HepG2 (cell line): Measurements from ENCODE around the gene PXDC1. TPM values are rescaled to one million over a fixed set of nuclear protein-coding genes. Genes with fewer than 3 reads are reported as not detected.
A peak's percentile ranks its signal among the peaks of the same experiment; 100 is the strongest.

ENCODE experiments used
- EED ChIP-seq: sonication (generic); formaldehyde crosslinking; IDR thresholded peaks from 2 replicates; pipeline ENCODE4 v1.5.0; 2020; ENCODE audit warnings: mild to moderate bottlenecking, missing genetic modification reagents
- ELF3 ChIP-seq: IDR thresholded peaks from 2 replicates; pipeline ENCODE4 v1.6.1; 2016; ENCODE audit warnings: missing genetic modification reagents, missing compliant biosample characterization
- HOMEZ ChIP-seq: IDR thresholded peaks from 2 replicates; pipeline ENCODE4 v1.6.1; 2016; ENCODE audit warnings: low read depth
- ISL2 ChIP-seq: sonication (generic); formaldehyde crosslinking; IDR thresholded peaks from 2 replicates; pipeline ENCODE4 v1.5.0; 2020; ENCODE audit warnings: missing genetic modification reagents
- KDM5B ChIP-seq: sonication (generic); formaldehyde crosslinking; IDR thresholded peaks from 2 replicates; pipeline ENCODE4 v1.4.0; 2020; ENCODE audit warnings: missing genetic modification reagents, mild to moderate bottlenecking, borderline replicate concordance
- KLF6 ChIP-seq: IDR thresholded peaks from 2 replicates; pipeline ENCODE4 v1.8.0; 2016; ENCODE audit warnings: missing biosample characterization, missing genetic modification reagents
- MEIS1 ChIP-seq: sonication (generic); formaldehyde crosslinking; IDR thresholded peaks from 2 replicates; pipeline ENCODE4 v1.9.0; 2021; ENCODE audit warnings: mild to moderate bottlenecking, missing genetic modification reagents, moderate library complexity, borderline replicate concordance
- MTA3 ChIP-seq: sonication (generic); formaldehyde crosslinking; IDR thresholded peaks from 2 replicates; pipeline ENCODE4 v1.4.0; 2020; ENCODE audit warnings: missing genetic modification reagents
- MXD4 ChIP-seq: IDR thresholded peaks from 2 replicates; pipeline ENCODE4 v1.6.1; 2016; ENCODE audit warnings: mild to moderate bottlenecking, missing biosample characterization, missing genetic modification reagents
- NFYB ChIP-seq: sonication (generic); formaldehyde crosslinking; IDR thresholded peaks from 2 replicates; pipeline ENCODE4 v1.4.0; 2020; ENCODE audit warnings: missing genetic modification reagents
- PAX8 ChIP-seq: sonication (generic); formaldehyde crosslinking; IDR thresholded peaks from 2 replicates; pipeline ENCODE4 v1.8.0; 2022; ENCODE audit warnings: mild to moderate bottlenecking, missing genetic modification reagents, borderline replicate concordance
- PRPF4 ChIP-seq: fragments of 200-400 bp; formaldehyde crosslinking; IDR thresholded peaks from 2 replicates; pipeline ENCODE4 v1.6.1; 2016; ENCODE audit warnings: low read length, low read depth; ENCODE audit not compliant: poor library complexity, severe bottlenecking
- REPIN1 ChIP-seq: sonication (generic); formaldehyde crosslinking; IDR thresholded peaks from 2 replicates; pipeline ENCODE4 v1.8.0; 2022; ENCODE audit warnings: missing genetic modification reagents, low read depth, mild to moderate bottlenecking, borderline replicate concordance
- RFX5 ChIP-seq: IDR thresholded peaks from 2 replicates; pipeline ENCODE4 v1.6.1; 2011; ENCODE audit warnings: low read depth, low read length, improper control_type of control experiment
- SATB2 ChIP-seq: sonication (generic); formaldehyde crosslinking; IDR thresholded peaks from 2 replicates; pipeline ENCODE4 v1.5.0; 2020; ENCODE audit warnings: missing genetic modification reagents
- TFDP2 ChIP-seq: sonication (generic); formaldehyde crosslinking; IDR thresholded peaks from 2 replicates; pipeline ENCODE4 v1.4.0; 2020; ENCODE audit warnings: missing genetic modification reagents
- TP53 ChIP-seq: sonication (generic); formaldehyde crosslinking; conservative IDR thresholded peaks from 2 replicates; pipeline ENCODE4 v1.4.0; 2020; ENCODE audit warnings: missing genetic modification reagents
- ZBTB2 ChIP-seq: sonication (generic); formaldehyde crosslinking; IDR thresholded peaks from 2 replicates; pipeline ENCODE4 v1.8.0; 2022; ENCODE audit warnings: low read depth, missing genetic modification reagents
- ZNF143 ChIP-seq: sonication (generic); formaldehyde crosslinking; IDR thresholded peaks from 2 replicates; pipeline ENCODE4 v1.4.0; 2020; ENCODE audit warnings: missing genetic modification reagents
- ZNF367 ChIP-seq: sonication (generic); formaldehyde crosslinking; IDR thresholded peaks from 2 replicates; pipeline ENCODE4 v1.4.0; 2020; ENCODE audit warnings: missing genetic modification reagents, borderline replicate concordance
- ZNF430 ChIP-seq: sonication (generic); formaldehyde crosslinking; IDR thresholded peaks from 2 replicates; pipeline ENCODE4 v1.9.0; 2021; ENCODE audit warnings: mild to moderate bottlenecking, missing genetic modification reagents
- ZNF451 ChIP-seq: sonication (generic); formaldehyde crosslinking; IDR thresholded peaks from 2 replicates; pipeline ENCODE4 v1.5.0; 2020; ENCODE audit warnings: mild to moderate bottlenecking, missing genetic modification reagents
- ZNF740 ChIP-seq: sonication (generic); formaldehyde crosslinking; IDR thresholded peaks from 2 replicates; pipeline ENCODE4 v1.4.0; 2020; ENCODE audit warnings: missing genetic modification reagents
- ZNF792 ChIP-seq: IDR thresholded peaks from 2 replicates; pipeline ENCODE4 v1.6.1; 2016
- ZNF850 ChIP-seq: sonication (generic); formaldehyde crosslinking; conservative IDR thresholded peaks from 2 replicates; pipeline ENCODE4 v1.9.0; 2021; ENCODE audit warnings: mild to moderate bottlenecking, missing genetic modification reagents
- ZSCAN29 ChIP-seq: sonication (generic); formaldehyde crosslinking; conservative IDR thresholded peaks from 2 replicates; pipeline ENCODE4 v1.4.0; 2020; ENCODE audit warnings: mild to moderate bottlenecking, missing genetic modification reagents
- polyA plus RNA-seq, 8 experiments: library from polyadenylated mRNA; depleted of rRNA in 3 of 8; stranded (reverse) in 7 of 8; unstranded in 1 of 8; fragments of >200 nt; fragmentation: Illumina TruSeq in 4 of 8; extraction: Trizol in 4 of 8; gene quantifications; 2 replicates each; pipeline versions ENCODE4 v1.2.1 to v1.2.3, GENCODE V29; 2011 to 2016; ENCODE audit warnings: low read depth in 4 of 8, missing spikeins in 1 of 8, mixed read lengths in 1 of 8; ENCODE audit not compliant: insufficient read depth in 1 of 8
- total RNA-seq, 5 experiments: library from RNA; depleted of rRNA; stranded (reverse); fragments of >200 nt; fragmentation: Illumina TruSeq; extraction: Trizol; gene quantifications; 2 replicates each; pipeline ENCODE4 v1.2.3, GENCODE V29; 2016; ENCODE audit warnings: low read depth in 1 of 5

Gene PXDC1
- total and polyA plus RNA-seq, 2 of the 13 experiments (the other 11 are each of a cell fraction or from before 2014, with no cell fraction given), result 32.4 to 34.7 TPM

- TF ChIP-seq MXD4 (CRISPR knock-in tag) (peak; percentile 67), TP53 (CRISPR knock-in tag) (no peak), HOMEZ (peak; percentile 80), ZNF740 (CRISPR knock-in tag) (no peak), SATB2 (CRISPR knock-in tag) (no peak; the same call in 1 of the 2 replicates), ELF3 (CRISPR knock-in tag) (peak; percentile 92), KDM5B (CRISPR knock-in tag) (0 out of 2 replicates have a peak, but pooled peaks have one; percentile 12), ZNF367 (CRISPR knock-in tag) (no peak), REPIN1 (CRISPR knock-in tag) (peak; percentile 87; the same call in 1 of the 2 replicates), EED (CRISPR knock-in tag) (0 out of 2 replicates have a peak, but pooled peaks have one; percentile 13), ZNF430 (CRISPR knock-in tag) (peak; percentile 55; the same call in 1 of the 2 replicates), PRPF4 (no peak), ZNF792 (CRISPR knock-in tag) (peak; percentile 71; the same call in 1 of the 2 replicates), ISL2 (CRISPR knock-in tag) (peak; percentile 83), MEIS1 (CRISPR knock-in tag) (no peak; the same call in 1 of the 2 replicates), MTA3 (CRISPR knock-in tag) (no peak), ZNF451 (no peak), TFDP2 (CRISPR knock-in tag) (no peak), PAX8 (no peak), ZNF850 (CRISPR knock-in tag) (no peak), KLF6 (no peak), ZSCAN29 (peak; percentile 99), ZNF143 (CRISPR knock-in tag) (peak; percentile 6; the same call in 1 of the 2 replicates), RFX5 (peak; percentile 22; the same call in 1 of the 2 replicates), NFYB (CRISPR knock-in tag) (no peak), ZBTB2 (no peak)
Observed at GRCh38 chr6:3789018-3789895, 37.7 kb upstream of the PXDC1 start (continued).
